Neural cell (in vitro differentiated cells): ENCODE data around the gene PCP4L1. TPM values are rescaled to one million over a fixed set of nuclear protein-coding genes. Genes with fewer than 3 reads are reported as not detected.
A peak's percentile ranks its signal among the peaks of the same experiment; 100 is the strongest.

Source experiments
- H2AFZ ChIP-seq: fragments of 200-600, 300-800 bp; sonication (generic), shearing (Covaris generic); 2 replicates; pipeline ENCODE4 v1.6.0; 2014; ENCODE audit warnings: low read depth, mild to moderate bottlenecking, antibody characterized with exemption, low read length, moderate library complexity
- H3F3A ChIP-seq: fragments of 200-600 bp; shearing (Covaris generic); 2 replicates; pipeline ENCODE4 v1.6.1; 2016; ENCODE audit warnings: mild to moderate bottlenecking, moderate library complexity, mixed read lengths, antibody characterized with exemption, low read length; ENCODE audit not compliant: insufficient read depth, poor library complexity, severe bottlenecking
- H3K27ac ChIP-seq: fragments of 200-600, 300-800 bp; sonication (generic), shearing (Covaris generic); 2 replicates; pipeline ENCODE4 v1.5.1; 2014; ENCODE audit warnings: mild to moderate bottlenecking, low read length, moderate library complexity
- H3K27me3 ChIP-seq: fragments of 300-800, 200-600 bp; sonication (generic), shearing (Covaris generic); 2 replicates; pipeline ENCODE4 v1.6.0; 2014; ENCODE audit warnings: mild to moderate bottlenecking, low read depth, low read length, moderate library complexity; ENCODE audit not compliant: insufficient read depth
- H3K36me3 ChIP-seq: fragments of 300-800, 200-600 bp; sonication (generic), shearing (Covaris generic); 2 replicates; pipeline ENCODE4 v1.5.1; 2014; ENCODE audit warnings: mild to moderate bottlenecking, antibody characterized with exemption, low read length, moderate library complexity; ENCODE audit not compliant: insufficient read depth
- H3K4me2 ChIP-seq: fragments of 300-800, 200-600 bp; sonication (generic), shearing (Covaris generic); 2 replicates; pipeline ENCODE4 v1.6.0; 2014; ENCODE audit warnings: mild to moderate bottlenecking, low read length
- H3K4me3 ChIP-seq: fragments of 300-800, 200-600 bp; sonication (generic), shearing (Covaris generic); 2 replicates; pipeline ENCODE4 v1.5.1; 2014; ENCODE audit warnings: mild to moderate bottlenecking, low read length, moderate library complexity
- H3K79me2 ChIP-seq: fragments of 200-600 bp; shearing (Covaris generic); replicated peaks from 2 replicates; pipeline ENCODE4 v1.6.0; 2014; ENCODE audit warnings: mild to moderate bottlenecking, low read length, moderate library complexity; ENCODE audit not compliant: insufficient read depth
- H3K9ac ChIP-seq: fragments of 300-800, 200-600 bp; sonication (generic), shearing (Covaris generic); 2 replicates; pipeline ENCODE4 v1.6.1; 2016; ENCODE audit warnings: mild to moderate bottlenecking, low read length, mixed read lengths
- H3K9me2 ChIP-seq: fragments of 200-600 bp; shearing (Covaris generic); 2 replicates; pipeline ENCODE4 v1.6.1; 2016; ENCODE audit warnings: mild to moderate bottlenecking, low read length, mixed read lengths; ENCODE audit not compliant: insufficient read depth
- H3K9me3 ChIP-seq: fragments of 200-600, 300-800 bp; sonication (generic), shearing (Covaris generic); 2 replicates; pipeline ENCODE4 v1.6.1; 2016; ENCODE audit warnings: mild to moderate bottlenecking, mixed run types, low read length, moderate library complexity, mixed read lengths
- H4K20me1 ChIP-seq: fragments of 200-600 bp; shearing (Covaris generic); 2 replicates; pipeline ENCODE4 v1.6.1; 2016; ENCODE audit warnings: mild to moderate bottlenecking, mixed run types; ENCODE audit not compliant: insufficient read depth
- EP300 ChIP-seq: fragments of 450-650 bp; conservative IDR thresholded peaks from 2 replicates; pipeline ENCODE4 v1.6.1; 2014; ENCODE audit warnings: antibody characterized with exemption, mild to moderate bottlenecking, moderate library complexity; ENCODE audit not compliant: poor library complexity, severe bottlenecking
- EZH2 ChIP-seq: fragments of 200-600, 300-800 bp; shearing (Covaris generic), sonication (generic); IDR thresholded peaks from 2 replicates; pipeline ENCODE4 v1.6.1; 2014; ENCODE audit warnings: antibody characterized with exemption, low read length, borderline replicate concordance, mild to moderate bottlenecking; ENCODE audit not compliant: insufficient read depth, poor library complexity, severe bottlenecking
- MXI1 ChIP-seq: fragments of 450-650 bp; conservative IDR thresholded peaks from 2 replicates; pipeline ENCODE4 v1.6.1; 2014; ENCODE audit warnings: antibody characterized with exemption, mild to moderate bottlenecking; ENCODE audit not compliant: poor library complexity, severe bottlenecking
- POLR2AphosphoS5 ChIP-seq: IDR thresholded peaks from 2 replicates; pipeline ENCODE4 v1.6.1; 2012
- RAD21 ChIP-seq: fragments of 450-650 bp; conservative IDR thresholded peaks from 2 replicates; pipeline ENCODE4 v1.6.1; 2014; ENCODE audit warnings: antibody characterized with exemption, mild to moderate bottlenecking, moderate library complexity
- SMC3 ChIP-seq: fragments of 450-650 bp; conservative IDR thresholded peaks from 2 replicates; pipeline ENCODE4 v1.6.1; 2014; ENCODE audit warnings: antibody characterized with exemption, mild to moderate bottlenecking, moderate library complexity; ENCODE audit not compliant: poor library complexity
- TAF1 ChIP-seq: IDR thresholded peaks from 2 replicates; pipeline ENCODE4 v1.6.1; 2012; ENCODE audit warnings: low read depth
- polyA plus RNA-seq: library from polyadenylated mRNA; depleted of rRNA; stranded (reverse); fragments of >200 nt; gene quantifications from 2 replicates; pipeline ENCODE4 v1.2.3, GENCODE V29; 2014
- TF ChIP-seq, protein P1 (sequence below): IDR thresholded peaks from 2 replicates; pipeline ENCODE4 v1.6.1; 2012; ENCODE audit warnings: borderline replicate concordance
- TF ChIP-seq, protein P2 (sequence below): fragments of 450-650 bp; IDR thresholded peaks from 2 replicates; pipeline ENCODE4 v1.5.1; 2014; ENCODE audit warnings: antibody characterized with exemption, mild to moderate bottlenecking, moderate library complexity; ENCODE audit not compliant: poor library complexity, severe bottlenecking

The PCP4L1 gene
- polyA plus RNA-seq, 1 donor from 2014 or later, result 51.2 TPM

DNA sequence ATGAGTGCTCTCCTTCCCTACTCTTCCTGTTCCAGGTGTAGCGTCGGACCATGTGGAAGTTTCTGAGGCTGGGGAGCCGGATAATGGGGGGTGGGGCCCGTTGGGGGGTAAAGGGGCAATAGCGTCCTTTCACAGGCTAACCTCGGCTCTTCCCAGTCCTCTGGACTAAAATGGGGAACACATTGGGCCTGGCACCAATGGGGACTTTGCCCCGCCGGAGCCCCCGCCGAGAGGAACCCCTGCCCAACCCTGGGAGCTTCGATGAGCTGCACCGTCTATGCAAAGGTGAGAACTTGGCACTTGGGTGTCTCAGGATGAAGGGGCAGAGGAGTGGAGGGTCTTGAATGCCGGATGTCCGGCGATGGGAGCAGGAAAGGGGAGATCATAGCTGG is 32.2 kb upstream of the PCP4L1 start:
- peak overlapping the region; percentile 79 for H3K9ac ChIP-seq
- H2AFZ ChIP-seq, result peak overlapping the region; percentile 80
- H3K9me2 ChIP-seq, result no peaks in the 10 kb centered on the region
- H3K9me3 ChIP-seq, result no peaks in the 10 kb centered on the region
- TF ChIP-seq, protein P1, sequence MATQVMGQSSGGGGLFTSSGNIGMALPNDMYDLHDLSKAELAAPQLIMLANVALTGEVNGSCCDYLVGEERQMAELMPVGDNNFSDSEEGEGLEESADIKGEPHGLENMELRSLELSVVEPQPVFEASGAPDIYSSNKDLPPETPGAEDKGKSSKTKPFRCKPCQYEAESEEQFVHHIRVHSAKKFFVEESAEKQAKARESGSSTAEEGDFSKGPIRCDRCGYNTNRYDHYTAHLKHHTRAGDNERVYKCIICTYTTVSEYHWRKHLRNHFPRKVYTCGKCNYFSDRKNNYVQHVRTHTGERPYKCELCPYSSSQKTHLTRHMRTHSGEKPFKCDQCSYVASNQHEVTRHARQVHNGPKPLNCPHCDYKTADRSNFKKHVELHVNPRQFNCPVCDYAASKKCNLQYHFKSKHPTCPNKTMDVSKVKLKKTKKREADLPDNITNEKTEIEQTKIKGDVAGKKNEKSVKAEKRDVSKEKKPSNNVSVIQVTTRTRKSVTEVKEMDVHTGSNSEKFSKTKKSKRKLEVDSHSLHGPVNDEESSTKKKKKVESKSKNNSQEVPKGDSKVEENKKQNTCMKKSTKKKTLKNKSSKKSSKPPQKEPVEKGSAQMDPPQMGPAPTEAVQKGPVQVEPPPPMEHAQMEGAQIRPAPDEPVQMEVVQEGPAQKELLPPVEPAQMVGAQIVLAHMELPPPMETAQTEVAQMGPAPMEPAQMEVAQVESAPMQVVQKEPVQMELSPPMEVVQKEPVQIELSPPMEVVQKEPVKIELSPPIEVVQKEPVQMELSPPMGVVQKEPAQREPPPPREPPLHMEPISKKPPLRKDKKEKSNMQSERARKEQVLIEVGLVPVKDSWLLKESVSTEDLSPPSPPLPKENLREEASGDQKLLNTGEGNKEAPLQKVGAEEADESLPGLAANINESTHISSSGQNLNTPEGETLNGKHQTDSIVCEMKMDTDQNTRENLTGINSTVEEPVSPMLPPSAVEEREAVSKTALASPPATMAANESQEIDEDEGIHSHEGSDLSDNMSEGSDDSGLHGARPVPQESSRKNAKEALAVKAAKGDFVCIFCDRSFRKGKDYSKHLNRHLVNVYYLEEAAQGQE, result peak; percentile 10
- no peak for TF ChIP-seq MXI1
- H3K27me3 ChIP-seq, result no peaks in the 10 kb centered on the region
- H3K79me2 ChIP-seq, result peaks cover 2% of the 10 kb centered on the region
- no peaks in the 10 kb centered on the region for H3F3A ChIP-seq
- H3K27ac ChIP-seq, result peak overlapping the region; percentile 51
- peak overlapping the region; percentile 59 for H3K4me2 ChIP-seq
- no peaks in the 10 kb centered on the region for H4K20me1 ChIP-seq
- no peaks in the 10 kb centered on the region for H3K36me3 ChIP-seq
- H3K4me3 ChIP-seq, result peak overlapping the region; percentile 73

DNA sequence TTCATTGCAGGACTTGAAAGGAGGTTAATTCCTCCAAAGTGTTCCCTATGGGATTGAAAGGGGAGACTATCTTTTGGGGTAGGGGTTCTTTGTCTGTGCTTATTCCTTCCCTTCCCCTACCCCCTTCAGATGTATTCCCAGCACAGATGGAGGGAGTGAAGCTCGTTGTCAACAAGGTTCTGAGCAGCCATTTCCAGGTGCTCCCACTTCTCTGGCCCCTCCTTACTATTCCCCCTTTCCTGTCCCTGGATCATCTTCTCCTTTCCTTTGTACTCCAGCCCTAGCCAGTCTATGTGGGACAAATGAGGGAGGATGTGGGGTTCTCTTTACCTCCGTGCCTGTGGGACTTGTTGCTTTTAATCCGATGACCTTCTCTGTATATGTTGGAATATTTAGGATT is 31.8 kb upstream of the PCP4L1 start:
- no peaks in the 10 kb centered on the region for H3F3A ChIP-seq
- peak overlapping the region; percentile 80 for H2AFZ ChIP-seq
- H3K27me3 ChIP-seq, result no peaks in the 10 kb centered on the region
- peak overlapping the region; percentile 51 for H3K27ac ChIP-seq
- peak overlapping the region; percentile 79 for H3K9ac ChIP-seq
- H3K4me3 ChIP-seq, result peak overlapping the region; percentile 73
- H3K9me3 ChIP-seq, result no peaks in the 10 kb centered on the region
- peaks cover 2% of the 10 kb centered on the region for H3K79me2 ChIP-seq
- TF ChIP-seq MXI1, result no peak
- no peak for TF ChIP-seq RAD21
- no peak for TF ChIP-seq TAF1
- TF ChIP-seq, protein P1, result no peak
- no peak for TF ChIP-seq POLR2AphosphoS5
- no peak for TF ChIP-seq SMC3
- TF ChIP-seq EP300, result no peak
- TF ChIP-seq EZH2, result no peak
- TF ChIP-seq, protein P2, sequence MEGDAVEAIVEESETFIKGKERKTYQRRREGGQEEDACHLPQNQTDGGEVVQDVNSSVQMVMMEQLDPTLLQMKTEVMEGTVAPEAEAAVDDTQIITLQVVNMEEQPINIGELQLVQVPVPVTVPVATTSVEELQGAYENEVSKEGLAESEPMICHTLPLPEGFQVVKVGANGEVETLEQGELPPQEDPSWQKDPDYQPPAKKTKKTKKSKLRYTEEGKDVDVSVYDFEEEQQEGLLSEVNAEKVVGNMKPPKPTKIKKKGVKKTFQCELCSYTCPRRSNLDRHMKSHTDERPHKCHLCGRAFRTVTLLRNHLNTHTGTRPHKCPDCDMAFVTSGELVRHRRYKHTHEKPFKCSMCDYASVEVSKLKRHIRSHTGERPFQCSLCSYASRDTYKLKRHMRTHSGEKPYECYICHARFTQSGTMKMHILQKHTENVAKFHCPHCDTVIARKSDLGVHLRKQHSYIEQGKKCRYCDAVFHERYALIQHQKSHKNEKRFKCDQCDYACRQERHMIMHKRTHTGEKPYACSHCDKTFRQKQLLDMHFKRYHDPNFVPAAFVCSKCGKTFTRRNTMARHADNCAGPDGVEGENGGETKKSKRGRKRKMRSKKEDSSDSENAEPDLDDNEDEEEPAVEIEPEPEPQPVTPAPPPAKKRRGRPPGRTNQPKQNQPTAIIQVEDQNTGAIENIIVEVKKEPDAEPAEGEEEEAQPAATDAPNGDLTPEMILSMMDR, result no peak
- no peaks in the 10 kb centered on the region for H3K36me3 ChIP-seq
- H3K4me2 ChIP-seq, result peak overlapping the region; percentile 59
- no peaks in the 10 kb centered on the region for H4K20me1 ChIP-seq
- H3K9me2 ChIP-seq, result no peaks in the 10 kb centered on the region
